Measurements from ENCODE around the gene CMAS.

DNA sequence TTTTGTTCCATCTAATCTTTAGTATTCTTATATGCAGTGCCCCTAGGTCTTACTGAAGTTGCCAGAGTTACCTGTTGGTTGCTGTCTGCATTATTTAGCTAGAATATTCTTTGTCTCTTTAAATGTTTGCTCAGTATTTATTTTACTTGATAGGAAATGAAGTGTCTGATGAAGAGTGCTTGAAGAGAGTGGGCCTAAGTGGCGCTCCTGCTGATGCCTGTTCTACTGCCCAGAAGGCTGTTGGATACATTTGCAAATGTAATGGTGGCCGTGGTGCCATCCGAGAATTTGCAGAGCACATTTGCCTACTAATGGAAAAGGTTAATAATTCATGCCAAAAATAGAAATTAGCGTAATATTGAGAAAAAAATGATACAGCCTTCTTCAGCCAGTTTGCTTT, 18.9 kb downstream of the CMAS start:
- TF ChIP-seq, protein P1, sequence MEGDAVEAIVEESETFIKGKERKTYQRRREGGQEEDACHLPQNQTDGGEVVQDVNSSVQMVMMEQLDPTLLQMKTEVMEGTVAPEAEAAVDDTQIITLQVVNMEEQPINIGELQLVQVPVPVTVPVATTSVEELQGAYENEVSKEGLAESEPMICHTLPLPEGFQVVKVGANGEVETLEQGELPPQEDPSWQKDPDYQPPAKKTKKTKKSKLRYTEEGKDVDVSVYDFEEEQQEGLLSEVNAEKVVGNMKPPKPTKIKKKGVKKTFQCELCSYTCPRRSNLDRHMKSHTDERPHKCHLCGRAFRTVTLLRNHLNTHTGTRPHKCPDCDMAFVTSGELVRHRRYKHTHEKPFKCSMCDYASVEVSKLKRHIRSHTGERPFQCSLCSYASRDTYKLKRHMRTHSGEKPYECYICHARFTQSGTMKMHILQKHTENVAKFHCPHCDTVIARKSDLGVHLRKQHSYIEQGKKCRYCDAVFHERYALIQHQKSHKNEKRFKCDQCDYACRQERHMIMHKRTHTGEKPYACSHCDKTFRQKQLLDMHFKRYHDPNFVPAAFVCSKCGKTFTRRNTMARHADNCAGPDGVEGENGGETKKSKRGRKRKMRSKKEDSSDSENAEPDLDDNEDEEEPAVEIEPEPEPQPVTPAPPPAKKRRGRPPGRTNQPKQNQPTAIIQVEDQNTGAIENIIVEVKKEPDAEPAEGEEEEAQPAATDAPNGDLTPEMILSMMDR (IDR thresholded peaks at IDR 0.05), result no peak
- no peak for TF ChIP-seq POLR2A (IDR thresholded peaks at IDR 0.05)
- no peak for TF ChIP-seq POLR2AphosphoS5 (IDR thresholded peaks at IDR 0.05; ENCODE audit: insufficient read depth in 1 of 2, low read depth in 1 of 2)

Measured in vagina (tissue), 2 donors.